Measurements from ENCODE around the gene DNLZ. TPM values are rescaled to one million over a fixed set of nuclear protein-coding genes. Genes with fewer than 3 reads are reported as not detected.

DNLZ gene
- total and polyA plus RNA-seq, 2 of the 4 experiments (the other 2 are of a cell fraction) = 2.0 to 11.4 TPM

Other genes starting within 250 kb of the DNLZ start
- gene TMEM250, start 244.9 kb downstream of the DNLZ start, total RNA-seq (2012; rRNA removed) = 12.5 and 14.0 TPM in 2 replicates
- gene TMEM250, start 244.9 kb downstream of the DNLZ start, polyA plus RNA-seq (2012; rRNA removed) = 17.5 and 18.6 TPM in 2 replicates
- not detected in 2 replicates for gene LHX3, start 158.6 kb downstream of the DNLZ start, total RNA-seq (2012; rRNA removed)
- gene LHX3, start 158.6 kb downstream of the DNLZ start, polyA plus RNA-seq (2012; rRNA removed) = not detected in 2 replicates
- gene QSOX2, start 117.9 kb downstream of the DNLZ start, total RNA-seq (2012; rRNA removed) = 5.0 and 5.9 TPM in 2 replicates
- 12.7 and 12.9 TPM in 2 replicates for gene QSOX2, start 117.9 kb downstream of the DNLZ start, polyA plus RNA-seq (2012; rRNA removed)
- not detected in 2 replicates for gene CCDC187, start 59.6 kb downstream of the DNLZ start, total RNA-seq (2012; rRNA removed)
- not detected in 2 replicates for gene CCDC187, start 59.6 kb downstream of the DNLZ start, polyA plus RNA-seq (2012; rRNA removed)
- 28.7 and 29.7 TPM in 2 replicates for gene GPSM1, start 36.2 kb downstream of the DNLZ start, total RNA-seq (2012; rRNA removed)
- 71.2 and 91.4 TPM in 2 replicates for gene GPSM1, start 36.2 kb downstream of the DNLZ start, polyA plus RNA-seq (2012; rRNA removed)
- gene CARD9, start 9.9 kb upstream of the DNLZ start, total RNA-seq (2012; rRNA removed) = 0.36 and 1.1 TPM in 2 replicates
- 1.5 and 1.9 TPM in 2 replicates for gene CARD9, start 9.9 kb upstream of the DNLZ start, polyA plus RNA-seq (2012; rRNA removed)
- gene SNAPC4, start 36.4 kb upstream of the DNLZ start, total RNA-seq (2012; rRNA removed) = 2.5 and 3.1 TPM in 2 replicates
- gene SNAPC4, start 36.4 kb upstream of the DNLZ start, polyA plus RNA-seq (2012; rRNA removed) = 6.5 and 7.6 TPM in 2 replicates
- gene ENTR1, start 46.9 kb upstream of the DNLZ start, total RNA-seq (2012; rRNA removed) = 14.5 and 17.2 TPM in 2 replicates
- 34.9 and 37.3 TPM in 2 replicates for gene ENTR1, start 46.9 kb upstream of the DNLZ start, polyA plus RNA-seq (2012; rRNA removed)
- gene PMPCA, start 46.9 kb upstream of the DNLZ start, total RNA-seq (2012; rRNA removed) = 62.6 and 86.7 TPM in 2 replicates
- gene PMPCA, start 46.9 kb upstream of the DNLZ start, polyA plus RNA-seq (2012; rRNA removed) = 95.8 and 102 TPM in 2 replicates
- 1.6 and 1.9 TPM in 2 replicates for gene INPP5E, start 76.1 kb upstream of the DNLZ start, total RNA-seq (2012; rRNA removed)
- 9.4 and 11.0 TPM in 2 replicates for gene INPP5E, start 76.1 kb upstream of the DNLZ start, polyA plus RNA-seq (2012; rRNA removed)
- 12.2 and 12.8 TPM in 2 replicates for gene SEC16A, start 119.3 kb upstream of the DNLZ start, total RNA-seq (2012; rRNA removed)
- 42.2 and 48.1 TPM in 2 replicates for gene SEC16A, start 119.3 kb upstream of the DNLZ start, polyA plus RNA-seq (2012; rRNA removed)
- gene NOTCH1, start 182.3 kb upstream of the DNLZ start, total RNA-seq (2012; rRNA removed) = 1.8 and 2.5 TPM in 2 replicates
- 6.0 and 6.9 TPM in 2 replicates for gene NOTCH1, start 182.3 kb upstream of the DNLZ start, polyA plus RNA-seq (2012; rRNA removed)